Left colon (tissue), 2 donors: Measurements from ENCODE around the gene CST9L. TPM values are rescaled to one million over a fixed set of nuclear protein-coding genes. Genes with fewer than 3 reads are reported as not detected.

Experiments used
- ATAC-seq: fragments of 200-7000 bp; cut with Tn5 transposase; one replicate; pipeline ENCODE4 v1.9.1; 2020; ENCODE audit warnings: mild to moderate bottlenecking, moderate library complexity
- DNase-seq, 2 donors: peaks; one replicate each; pipeline ENCODE4 v3.0.0-alpha.2; 2020
- intact Hi-C, 2 donors: fragments of 100-400 bp; cut with DNase I in 1 of 2; cut with micrococcal nuclease in 1 of 2; formaldehyde crosslinking; loops; one replicate each; pipeline versions ENCODE4 v1.11.2 to v1.14.0; 2022; cut with DNase I, micrococcal nuclease
- total RNA-seq, 2 donors: library from RNA; stranded (reverse); fragmentation: NEBNext Ultra II Directional; extraction: Animal tissue kit (Norgen Biotek cat#: 25700); gene quantifications; one replicate each; pipeline ENCODE4 v1.2.1, GENCODE V29; 2021
- donor health status: DM: no; HTN: no; CAD: no.
- donor health status: DM: yes; HTN: yes; CAD: no.

The CST9L gene
- total RNA-seq, 2 donors from 2014 or later, result not detected

DNA sequence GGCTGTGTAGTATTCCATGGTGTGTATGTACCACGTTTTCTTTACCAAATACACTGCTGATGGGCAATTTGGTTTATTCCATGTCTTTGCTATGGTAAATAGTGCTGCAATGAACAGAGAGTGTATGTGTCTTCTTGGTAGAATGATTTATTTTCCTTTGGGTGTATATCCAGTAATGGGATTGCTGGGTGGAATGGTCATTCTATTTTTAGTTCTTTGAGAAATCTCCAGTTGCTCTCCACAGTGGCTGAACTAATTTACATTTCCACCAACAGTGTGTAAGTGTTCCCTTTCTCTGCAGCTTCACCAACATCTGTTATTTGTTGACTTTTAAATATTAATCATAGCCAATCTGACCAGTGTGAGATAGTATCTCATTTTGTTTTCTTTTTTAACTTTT, 13.9 kb downstream of the CST9L start:
- intact Hi-C loops, result loop anchor here in 1 of 2 donors (10.0 kb wide), 1 partner anchor 60 kb away; the partner anchor contains the start of gene CST8
- ATAC-seq (no peak), DNase-seq (no peak)

DNA sequence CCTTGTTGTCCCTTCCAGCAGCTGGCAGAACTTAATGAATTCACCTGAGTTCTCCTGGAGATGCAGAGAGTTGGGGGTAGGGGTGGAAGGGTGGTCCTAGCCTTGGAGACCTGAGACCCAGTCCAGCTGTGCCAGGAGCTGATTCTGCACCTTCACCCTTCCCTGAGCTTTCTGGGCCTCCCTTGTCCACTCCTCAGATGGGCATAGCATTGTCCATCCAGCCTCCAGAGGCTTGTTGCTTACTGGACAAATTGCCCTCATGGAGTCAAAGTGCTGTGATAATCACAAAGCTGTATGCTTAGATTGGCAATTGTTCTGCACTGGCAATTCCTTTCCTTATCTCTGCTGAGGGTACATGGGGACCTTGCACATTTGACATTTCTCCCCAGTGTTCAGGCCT, 16.5 kb downstream of the CST9L start:
- no peak for DNase-seq
- ATAC-seq, result no peak
- intact Hi-C loops, result loop anchor here in 1 of 2 donors (10.0 kb wide), 1 partner anchor 57 kb away; the partner anchor contains the start of gene CST8

DNA sequence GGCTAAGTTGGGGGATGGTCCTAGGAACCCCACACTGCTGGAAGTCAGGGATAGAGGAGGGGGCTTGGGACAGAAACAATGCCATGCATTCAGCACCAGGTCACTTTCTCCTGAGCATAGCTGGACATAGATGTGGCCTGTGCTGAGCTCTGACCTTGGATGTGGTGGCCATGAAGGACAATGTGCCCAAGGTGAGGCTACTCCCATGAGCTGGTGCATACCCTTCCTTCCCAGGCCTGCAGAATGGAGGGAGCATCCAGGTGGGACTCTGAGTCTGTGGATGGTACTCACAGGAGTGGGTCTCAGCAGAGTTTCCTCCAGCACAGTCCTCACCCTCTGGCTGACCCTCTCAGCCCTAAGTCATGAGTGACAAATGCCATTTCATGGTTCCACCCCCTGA, 16.9 kb downstream of the CST9L start:
- intact Hi-C loops, result loop anchor here in 1 of 2 donors (10.0 kb wide), 1 partner anchor 57 kb away; the partner anchor contains the start of gene CST8
- DNase-seq (no peak), ATAC-seq (no peak)

DNA sequence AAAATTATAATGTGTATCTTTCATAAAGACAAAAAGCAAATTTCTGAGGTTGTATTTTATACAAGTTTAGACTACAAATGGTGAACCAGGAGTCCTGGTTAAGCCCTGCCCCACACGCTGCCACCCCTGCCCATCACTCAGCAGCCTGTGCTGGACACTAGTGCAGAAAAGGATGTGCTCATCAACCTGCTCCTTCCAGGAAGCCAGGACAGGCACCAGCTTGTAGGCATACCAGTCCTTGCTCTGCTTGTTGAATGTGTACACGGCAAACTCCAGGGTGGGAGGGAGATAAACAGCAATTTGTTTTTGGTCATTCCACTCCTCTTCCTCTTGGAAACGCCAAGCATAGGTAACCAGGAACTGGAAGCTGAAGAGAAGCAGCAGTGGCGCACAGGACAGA, 18.1 kb downstream of the CST9L start:
- intact Hi-C loops, result loop anchor here in 1 of 2 donors (10.0 kb wide), 1 partner anchor 55 kb away; the partner anchor contains the start of gene CST8
- DNase-seq (no peak), ATAC-seq (no peak)

DNA sequence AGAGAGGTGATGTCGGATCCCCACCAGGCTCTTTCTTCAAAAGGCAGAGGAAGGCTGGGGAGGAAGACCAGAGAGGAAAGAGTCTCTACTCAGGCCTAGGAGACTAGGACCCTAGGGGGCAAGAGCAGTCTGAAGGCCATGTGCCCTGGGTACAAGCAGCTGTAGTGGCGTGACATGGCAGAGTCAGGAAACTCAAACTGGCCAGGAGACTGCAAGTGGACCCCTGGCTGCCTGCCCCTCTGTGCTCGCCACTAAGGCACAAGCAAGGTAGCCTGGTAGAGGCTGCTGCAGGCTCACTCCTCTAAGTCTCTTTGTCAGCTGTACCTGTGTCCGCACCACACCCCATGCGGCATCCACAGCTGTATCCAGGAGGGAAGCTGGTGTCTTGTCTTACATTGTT, 19.9 kb downstream of the CST9L start:
- ATAC-seq (no peak), DNase-seq (no peak)
- intact Hi-C loops, result no loop called here

DNA sequence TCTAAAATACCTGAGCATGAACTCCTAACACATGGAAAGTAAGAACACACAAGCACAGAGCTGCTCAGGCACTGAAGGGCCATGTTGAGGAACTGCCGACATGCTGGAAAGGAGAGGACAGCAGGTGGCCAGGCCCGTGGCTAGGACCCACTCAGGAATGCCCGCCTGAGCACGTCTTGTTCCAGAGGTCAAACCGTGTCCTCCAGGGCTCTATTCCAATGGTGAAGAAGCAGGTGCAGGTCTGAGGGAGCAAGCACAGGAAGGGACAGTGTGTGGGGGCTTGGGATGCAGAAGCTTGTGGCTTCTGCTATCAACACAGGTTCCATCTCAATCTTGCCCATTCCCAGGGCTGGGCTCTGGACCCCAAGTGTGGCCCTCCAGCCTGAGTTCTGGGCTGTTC, 20.7 kb downstream of the CST9L start:
- no peak for DNase-seq
- intact Hi-C loops, result no loop called here
- no peak for ATAC-seq

DNA sequence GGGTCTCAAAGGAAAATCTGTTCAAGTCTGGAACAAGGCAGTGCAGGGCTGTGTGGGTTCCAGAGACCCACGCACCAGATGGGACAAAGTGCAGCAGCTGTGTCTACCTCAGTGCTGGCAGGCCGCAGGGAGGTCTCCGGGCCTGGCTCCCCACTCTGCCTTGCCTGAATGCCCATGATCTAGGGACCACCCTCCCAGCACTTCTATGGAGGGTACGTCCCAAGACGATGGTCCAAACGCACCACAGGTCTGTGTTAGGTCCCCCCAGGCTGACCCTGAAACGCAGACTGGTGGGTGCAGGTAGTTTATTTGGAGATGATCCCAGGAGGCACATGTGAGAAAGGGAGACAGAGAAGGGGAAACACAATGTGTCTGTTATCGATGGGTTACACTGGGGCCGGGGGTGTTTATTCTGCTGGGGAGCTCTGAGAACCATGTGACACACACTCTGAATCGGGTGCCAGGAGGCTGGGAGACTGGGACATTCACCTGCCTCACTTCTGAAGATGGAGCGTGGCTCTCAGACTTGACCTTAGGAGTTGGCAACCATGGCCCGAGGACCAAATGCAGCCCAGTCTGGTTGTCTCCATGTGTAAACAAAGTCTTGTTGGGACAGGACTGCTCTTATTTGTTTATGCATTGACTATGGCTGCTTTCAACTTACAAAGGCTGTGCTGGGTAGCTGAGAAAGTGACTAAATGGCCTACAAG, 21.7 kb downstream of the CST9L start:
- intact Hi-C loops, result no loop called here
- no peak for DNase-seq
- ATAC-seq, result no peak

DNA sequence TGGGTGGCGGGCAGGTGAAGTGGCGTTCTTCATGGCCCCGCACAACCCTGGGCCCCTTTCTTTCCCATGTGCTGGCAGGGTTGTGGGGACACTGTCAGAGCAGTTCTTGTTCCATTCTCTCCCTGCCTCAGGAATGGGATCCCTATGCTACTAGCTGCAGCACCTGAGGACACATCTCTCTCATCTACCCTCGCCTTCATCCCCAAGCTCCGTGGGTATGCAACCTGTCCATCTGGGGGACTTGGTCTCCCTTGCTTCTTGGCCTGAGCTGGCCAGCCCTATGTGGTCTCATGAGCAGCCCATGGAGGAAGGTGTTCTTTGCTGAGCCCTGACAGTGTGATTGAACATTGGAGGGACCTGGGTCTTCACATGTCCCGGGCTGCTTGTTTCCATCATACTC, 24.2 kb downstream of the CST9L start:
- DNase-seq (no peak), ATAC-seq (no peak)
- intact Hi-C loops, result no loop called here

DNA sequence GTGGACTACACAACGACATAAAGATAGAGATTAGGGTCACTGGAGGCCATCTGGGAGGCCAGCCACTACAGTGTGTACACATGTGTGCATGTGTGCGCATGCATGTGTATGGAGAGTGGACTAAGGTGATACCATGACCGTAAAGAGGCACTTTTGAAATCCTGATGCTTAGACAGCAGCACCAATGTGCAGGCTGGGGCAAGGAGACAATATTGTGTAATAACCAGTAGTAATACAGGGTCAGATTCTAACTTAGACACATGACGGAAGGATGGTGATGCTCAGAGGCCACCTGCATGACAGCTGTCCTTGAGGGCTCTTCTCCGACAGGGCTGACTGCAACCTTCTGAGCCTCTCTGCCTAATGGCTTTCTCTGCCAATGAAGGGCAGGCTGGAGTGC, 25.5 kb downstream of the CST9L start:
- intact Hi-C loops, result no loop called here
- DNase-seq, result no peak
- no peak for ATAC-seq

DNA sequence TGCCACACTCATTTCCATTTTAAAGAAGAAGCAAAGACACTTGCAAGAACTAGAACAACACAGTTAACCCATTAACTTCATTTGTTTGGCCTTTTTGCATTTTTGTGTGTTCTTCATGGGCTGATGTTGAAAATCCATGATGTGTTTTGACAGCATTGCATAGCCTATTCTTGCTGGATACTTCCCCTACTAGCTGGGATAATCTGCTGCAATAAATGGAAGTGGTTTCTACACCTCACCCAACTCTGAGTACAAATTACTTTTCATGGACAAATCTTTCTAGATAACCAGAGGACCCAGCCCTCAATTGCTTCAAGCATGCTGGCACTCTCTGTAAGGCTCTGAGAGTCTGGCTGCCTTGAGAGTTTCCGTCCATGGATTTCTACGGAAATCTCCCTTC, 26.5 kb downstream of the CST9L start:
- ATAC-seq, result no peak
- intact Hi-C loops, result no loop called here
- no peak for DNase-seq

DNA sequence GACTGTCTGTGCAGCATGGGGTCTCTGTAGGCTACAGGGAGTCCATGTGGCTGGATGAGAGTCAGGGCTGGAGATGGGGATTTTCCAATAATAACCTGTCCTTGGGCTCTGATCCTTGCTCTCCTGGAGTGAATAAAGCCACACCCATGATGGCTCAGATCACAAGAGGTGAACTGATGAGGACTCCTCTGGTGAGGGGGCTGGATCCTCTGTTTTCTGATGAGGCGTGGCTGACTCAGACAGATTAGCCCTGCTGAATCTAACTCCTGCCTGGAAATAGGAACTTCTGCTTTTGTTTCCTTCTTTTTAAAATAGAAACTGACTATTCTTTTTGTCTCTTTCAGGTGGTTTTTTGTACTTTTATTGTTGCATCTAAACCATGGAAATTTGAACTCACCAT, 27.0 kb downstream of the CST9L start:
- no peak for ATAC-seq
- DNase-seq, result no peak
- intact Hi-C loops, result no loop called here

DNA sequence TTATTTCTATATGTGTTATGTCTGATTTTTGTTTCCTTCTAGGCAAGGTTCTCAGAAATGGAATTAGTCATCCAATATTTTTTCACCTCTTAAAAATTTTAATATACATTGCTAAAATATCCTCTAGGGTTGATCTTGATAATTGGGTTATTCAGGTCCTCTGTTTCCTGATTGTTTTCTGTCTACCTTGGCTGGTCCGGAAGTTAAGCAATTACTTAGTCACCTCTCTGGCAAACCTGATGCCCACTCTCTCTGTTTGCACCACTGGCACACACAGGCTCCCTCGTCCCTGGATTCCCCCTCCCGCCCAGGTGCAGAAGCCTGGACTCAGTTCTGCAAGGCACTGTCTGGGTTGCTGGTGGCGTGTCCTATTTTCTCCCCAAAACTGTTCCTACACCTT, 27.7 kb downstream of the CST9L start:
- DNase-seq (no peak), ATAC-seq (no peak)
- intact Hi-C loops, result no loop called here

DNA sequence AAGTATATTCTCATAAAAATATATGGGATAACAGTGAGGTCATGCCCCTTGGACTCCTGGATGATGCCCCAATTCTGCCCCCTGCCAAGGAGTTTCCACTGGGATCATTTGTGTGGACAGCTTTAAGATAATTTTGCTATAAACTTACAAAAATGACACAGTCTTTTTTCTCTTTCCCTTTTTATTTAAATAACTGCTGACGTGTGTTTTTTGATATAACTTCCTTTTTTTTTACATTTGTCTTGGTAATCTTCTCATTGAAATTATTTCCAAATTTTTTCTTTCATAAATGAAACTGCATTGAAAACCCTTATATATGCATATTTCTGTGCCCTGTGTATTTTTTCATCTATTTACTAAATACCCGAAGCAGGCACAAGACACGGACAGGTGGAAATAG, 31.3 kb downstream of the CST9L start:
- intact Hi-C loops, result no loop called here
- DNase-seq (no peak), ATAC-seq (no peak)

DNA sequence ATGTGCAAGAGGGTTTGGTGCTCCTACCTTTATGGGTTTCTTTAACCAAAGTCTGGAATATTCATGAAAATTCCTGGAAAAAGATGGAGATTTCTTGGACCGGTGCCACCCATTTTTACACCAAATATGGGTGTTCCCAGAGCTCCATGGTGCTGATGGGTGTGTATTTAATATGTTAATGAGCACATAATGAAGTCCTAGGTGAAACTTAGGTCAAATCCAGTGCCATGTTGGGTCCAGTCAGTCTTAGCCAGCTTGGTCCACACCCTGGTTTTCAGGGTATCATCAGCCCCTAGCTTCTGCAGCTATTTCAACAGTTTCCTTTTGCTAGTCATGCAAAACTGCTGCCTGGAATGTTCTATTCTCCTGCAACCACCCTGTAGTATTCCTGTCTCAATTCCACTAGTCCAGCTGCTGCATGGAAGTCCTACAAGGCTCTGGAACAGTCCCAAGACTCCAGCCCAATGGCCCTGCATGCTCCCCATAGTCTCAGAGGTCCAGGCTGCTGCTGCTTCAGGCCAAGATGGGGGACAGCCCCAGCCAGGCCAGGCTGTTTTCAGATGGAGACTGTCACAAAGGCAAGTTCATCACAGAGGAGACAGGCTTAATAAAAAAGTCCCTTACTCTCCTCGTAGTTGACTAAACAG, 31.8 kb downstream of the CST9L start:
- intact Hi-C loops, result no loop called here
- no peak for DNase-seq
- no peak for ATAC-seq

DNA sequence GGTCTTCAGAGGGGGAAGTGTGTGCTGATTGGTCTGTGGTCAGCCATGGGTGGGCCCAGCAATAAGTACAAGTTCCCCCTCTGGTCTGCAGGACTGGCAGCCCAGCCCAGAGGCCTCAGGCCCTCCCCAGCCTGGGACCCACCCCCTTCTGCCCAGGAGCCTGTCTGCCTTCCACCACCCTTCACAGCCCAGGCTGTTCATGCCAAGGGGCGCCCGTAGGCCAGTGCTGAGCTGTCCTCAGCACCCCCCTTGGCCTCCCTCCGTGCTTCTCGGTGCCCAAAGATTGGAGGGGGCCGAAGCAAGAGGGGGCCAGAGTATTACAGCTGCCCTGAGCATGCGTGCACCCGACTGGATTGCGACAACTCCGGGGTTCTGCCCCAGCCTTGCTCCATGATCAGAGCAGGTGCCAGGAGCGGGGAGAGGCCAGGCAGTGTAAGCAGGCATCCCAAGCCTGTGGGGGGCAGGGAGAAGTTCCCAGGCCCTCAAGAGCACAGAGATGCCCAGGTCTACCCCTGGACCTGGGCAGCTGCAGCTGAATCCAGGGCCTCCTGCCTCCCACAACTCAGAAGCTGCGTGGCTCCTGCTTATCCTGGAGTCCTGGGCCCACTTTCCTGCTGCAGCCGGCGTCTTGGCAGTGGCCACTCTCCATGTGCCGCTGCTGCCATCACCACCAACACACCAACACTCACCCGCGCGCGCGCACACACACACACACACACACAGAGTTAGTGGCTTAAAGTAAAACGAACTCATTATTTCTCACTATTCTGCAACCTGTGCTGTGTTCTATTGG, 33.3 kb downstream of the CST9L start:
- intact Hi-C loops, result no loop called here
- DNase-seq (no peak), ATAC-seq (no peak)

DNA sequence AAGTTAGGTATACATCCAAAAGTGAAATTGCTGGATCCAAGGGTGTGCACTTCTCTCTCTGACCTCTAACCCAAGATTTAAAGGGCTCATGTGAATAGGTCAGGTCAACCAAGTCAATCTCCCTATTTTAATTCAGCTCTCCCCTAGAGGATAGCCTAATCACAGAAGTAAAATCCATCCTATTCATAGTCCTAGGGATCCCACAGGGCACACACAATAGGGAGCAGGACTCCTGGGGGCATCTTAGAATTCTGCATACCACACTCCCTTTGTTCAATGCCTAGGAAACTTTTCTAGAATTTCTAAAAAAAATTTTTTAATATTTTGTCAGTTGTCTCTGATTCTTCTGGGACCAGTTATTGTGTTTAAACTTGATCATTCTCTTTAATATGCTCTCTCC, 35.1 kb downstream of the CST9L start:
- ATAC-seq, result no peak
- DNase-seq, result no peak
- intact Hi-C loops, result no loop called here

DNA sequence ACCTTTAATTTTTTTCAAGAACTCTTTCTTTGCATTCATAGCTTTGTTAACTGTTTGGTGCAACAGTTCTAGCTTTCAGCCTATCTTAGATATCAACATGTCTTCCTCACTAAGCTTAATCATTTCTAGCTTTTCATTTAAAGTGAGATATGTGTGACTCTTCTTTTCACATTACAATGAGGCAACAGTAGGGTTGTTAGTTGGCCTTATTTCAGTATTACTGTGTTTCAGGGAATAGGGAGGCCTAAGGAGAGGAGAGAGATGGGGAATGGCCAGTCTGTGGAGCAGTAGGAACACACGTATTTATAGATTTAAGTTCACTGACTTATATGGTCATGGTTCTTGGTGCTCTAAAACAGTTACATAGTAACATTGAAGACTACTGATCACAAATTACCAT, 35.8 kb downstream of the CST9L start:
- intact Hi-C loops, result no loop called here
- ATAC-seq, result no peak
- no peak for DNase-seq

DNA sequence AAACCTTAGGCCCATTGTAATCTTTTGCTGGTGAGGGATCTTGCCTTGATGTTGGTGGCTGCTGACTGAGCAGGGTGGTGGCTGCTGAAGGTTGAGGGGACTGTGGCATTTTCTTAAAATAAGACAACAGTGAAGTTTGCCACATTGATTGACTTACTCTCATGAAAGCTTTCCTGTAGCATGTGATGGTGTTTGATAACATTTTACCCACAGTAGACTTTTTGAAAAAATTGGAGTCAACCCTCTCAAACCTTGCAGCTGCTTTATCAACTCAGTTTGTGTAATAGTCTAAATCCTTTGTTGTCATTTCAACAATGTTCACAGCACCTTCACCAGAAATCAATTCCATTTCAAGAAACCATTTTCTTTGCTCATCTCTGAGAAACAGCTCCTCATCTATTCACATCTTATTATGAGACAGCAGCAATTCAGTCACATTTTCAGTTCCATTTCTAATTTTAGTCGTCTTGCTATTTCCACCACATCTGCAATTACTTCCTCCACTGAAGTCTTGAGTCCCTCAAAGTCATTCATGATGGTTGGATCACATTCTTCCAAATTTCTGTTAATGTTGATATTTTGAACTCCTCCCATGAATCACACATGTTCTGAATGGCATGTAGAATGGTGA, 37.2 kb downstream of the CST9L start:
- ATAC-seq, result no peak
- DNase-seq, result no peak
- intact Hi-C loops, result no loop called here

DNA sequence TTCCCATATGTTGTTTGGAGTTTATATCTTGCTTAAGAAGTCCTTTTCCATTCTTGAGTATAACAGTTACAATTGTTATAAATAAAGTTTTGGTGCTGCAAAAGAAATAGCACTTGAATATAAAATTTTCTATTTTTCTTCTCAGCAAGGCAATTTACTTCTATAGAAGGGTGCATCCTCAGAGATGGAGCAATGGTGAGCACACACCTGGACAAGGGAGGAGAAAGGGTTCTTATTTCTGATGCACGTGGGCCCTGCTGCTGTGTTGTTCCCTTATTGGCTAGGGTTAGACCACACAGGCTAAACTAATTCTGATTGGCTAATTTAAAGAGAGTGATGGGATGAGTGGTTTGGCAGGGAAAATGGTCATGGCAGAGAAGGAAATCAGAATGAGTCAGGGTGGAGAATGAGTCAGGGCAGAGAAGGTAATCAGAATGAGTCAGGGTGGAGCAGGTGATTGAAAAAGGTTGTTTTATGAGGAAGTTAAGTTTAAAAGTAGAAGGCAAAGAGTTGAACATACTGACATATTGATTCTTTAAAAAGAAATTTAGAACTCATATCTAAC, 39.3 kb downstream of the CST9L start:
- intact Hi-C loops, result no loop called here
- ATAC-seq, result no peak

More for the DNA sequence above, 39.3 kb downstream of the CST9L start:
- DNase-seq, result no peak
